ENCODE data around the gene IFRD2.

Gene IFRD2

GRCh38 chr3:50300681-50301254 is 8.5 kb upstream of the IFRD2 start:
- TF ChIP-seq GATA1 (IDR thresholded peaks at IDR 0.05; ENCODE audit: low read depth, low read length), result no peak
- no peak for DNase-seq

GRCh38 chr3:50299929-50300680 is 7.9 kb upstream of the IFRD2 start:
- peak; percentile 57 to 72 for DNase-seq
- no peak for TF ChIP-seq GATA1 (IDR thresholded peaks at IDR 0.05; ENCODE audit: low read depth, low read length)

DNA sequence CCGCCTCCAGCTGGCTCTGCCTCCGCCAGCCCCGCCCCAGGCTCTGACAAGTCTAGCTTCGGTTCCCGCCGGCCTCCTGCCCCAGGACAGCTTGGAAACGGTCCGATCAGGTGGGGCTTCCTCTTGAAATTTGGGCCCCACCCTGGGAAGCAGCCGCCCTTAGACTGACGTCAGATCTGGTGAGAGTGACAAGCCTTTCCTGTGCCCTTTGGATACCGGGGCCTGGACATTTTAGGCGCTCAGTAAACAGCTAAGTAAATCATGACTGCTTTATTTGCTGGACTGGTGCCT is 7.4 kb upstream of the IFRD2 start:
- TF ChIP-seq POLR2A (IDR thresholded peaks at IDR 0.05; ENCODE audit: low read length) (no peak), GATA1 (IDR thresholded peaks at IDR 0.05; ENCODE audit: low read depth, low read length) (no peak)
- DNase-seq, result no peak

DNA sequence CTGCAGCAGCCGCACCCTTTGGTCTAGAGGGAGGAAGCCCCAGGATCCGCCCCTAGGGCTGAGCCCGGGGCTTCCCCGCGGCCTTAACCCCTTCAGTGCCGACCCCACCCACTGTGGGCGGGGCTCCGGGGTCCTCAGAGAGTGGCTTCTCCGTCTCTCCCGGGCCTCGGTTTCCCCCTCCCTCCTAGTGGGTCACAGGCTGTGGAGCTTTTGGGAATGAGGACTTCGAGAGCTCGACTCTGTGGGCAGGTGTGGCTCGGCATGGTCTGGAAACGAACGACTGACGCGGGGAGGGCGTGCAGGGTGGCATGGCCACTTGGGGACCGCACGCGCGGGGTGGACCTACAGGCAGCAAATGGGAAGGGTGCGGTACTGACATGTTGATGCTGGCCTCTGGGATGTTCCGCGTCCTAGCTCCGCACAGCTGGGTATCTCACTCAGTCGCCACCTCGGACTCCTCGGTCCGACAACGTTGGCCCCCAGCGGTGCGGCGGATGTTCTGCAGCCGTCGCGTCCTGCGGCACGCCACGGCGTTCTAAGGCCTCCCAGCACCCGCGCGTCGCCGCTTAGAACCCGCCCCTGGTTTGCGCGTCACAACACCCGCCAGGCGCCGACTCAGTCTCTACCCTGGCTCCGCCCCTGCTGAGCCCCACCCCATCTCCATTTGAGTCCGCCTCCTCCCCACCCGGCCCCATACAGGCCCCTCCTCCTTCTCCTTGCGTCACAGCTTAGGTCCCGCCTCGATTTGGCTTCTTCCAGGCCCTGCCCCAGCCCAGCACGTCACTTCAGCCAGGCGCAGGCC is 6.8 kb upstream of the IFRD2 start, which contains the start of the genes HYAL3 and NAA80:
Gene HYAL3, minus strand, starts transcription at position 570 of the 802 bp plus-strand sequence. CDS start 3,803 bp downstream, outside the sequence.
Gene NAA80, minus strand, starts transcription at position 570 of the 802 bp plus-strand sequence. CDS start 1,942 bp downstream, outside the sequence.
- TF ChIP-seq GATA1 (IDR thresholded peaks at IDR 0.05; ENCODE audit: low read depth, low read length) (no peak), POLR2A (IDR thresholded peaks at IDR 0.05; ENCODE audit: low read length) (peak; percentile 95)

DNA sequence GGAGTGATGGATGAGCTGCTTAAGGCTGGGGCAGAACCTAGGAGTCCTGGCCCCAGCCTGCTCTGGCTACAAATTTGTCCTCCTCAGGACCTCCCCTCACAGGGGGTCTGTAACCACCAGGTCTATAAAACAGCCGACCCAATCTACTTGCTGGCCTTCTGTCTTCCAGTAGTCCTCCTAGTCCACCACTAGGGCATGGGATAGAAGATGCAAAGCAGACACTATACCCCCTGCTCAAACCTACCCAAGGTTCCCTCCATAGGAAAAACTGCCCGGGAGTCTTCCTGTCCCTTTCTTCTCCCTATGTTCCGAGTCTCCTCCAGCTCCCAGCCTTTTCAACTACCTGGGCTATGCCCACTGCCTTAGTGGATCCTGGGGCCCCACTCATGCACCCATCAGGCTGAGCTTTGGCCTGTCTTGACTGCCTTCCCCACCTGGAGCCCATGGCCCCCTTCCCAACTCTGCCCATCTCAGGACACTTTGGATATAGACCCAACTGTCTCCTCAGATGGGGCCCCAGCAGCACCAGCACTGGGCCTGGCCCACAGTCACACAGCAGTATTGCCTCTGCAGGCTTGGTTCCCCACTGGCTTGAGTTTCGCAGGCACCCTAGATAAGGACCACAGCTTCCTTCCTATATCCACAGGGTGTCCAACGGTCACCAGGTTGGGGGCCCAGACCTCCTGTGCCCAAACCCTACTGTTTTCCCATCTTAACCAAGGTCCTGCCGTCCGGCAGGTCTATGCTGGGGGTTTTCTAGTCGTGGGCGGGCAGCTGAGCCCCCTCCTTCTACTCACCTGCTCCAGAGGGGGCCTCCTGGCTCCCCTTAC is 5.9 kb upstream of the IFRD2 start:
- TF ChIP-seq POLR2A (IDR thresholded peaks at IDR 0.05; ENCODE audit: low read length) (no peak), GATA1 (IDR thresholded peaks at IDR 0.05; ENCODE audit: low read depth, low read length) (no peak)
- DNase-seq, result peak; percentile 52 to 62

More for the DNA sequence above, 6.8 kb upstream of the IFRD2 start, which contains the start of the genes HYAL3 and NAA80:
- peak; percentile 100 for DNase-seq

GRCh38 chr3:50297384-50297775 is 5.2 kb upstream of the IFRD2 start:
- TF ChIP-seq POLR2A (IDR thresholded peaks at IDR 0.05; ENCODE audit: low read length), result no peak
- TF ChIP-seq GATA1 (IDR thresholded peaks at IDR 0.05; ENCODE audit: low read depth, low read length), result no peak
- peak; percentile 71 to 75 for DNase-seq

GRCh38 chr3:50296721-50297383 is 4.6 kb upstream of the IFRD2 start:
- TF ChIP-seq GATA1 (IDR thresholded peaks at IDR 0.05; ENCODE audit: low read depth, low read length) (no peak), POLR2A (IDR thresholded peaks at IDR 0.05; ENCODE audit: low read length) (no peak)
- no peak for DNase-seq

DNA sequence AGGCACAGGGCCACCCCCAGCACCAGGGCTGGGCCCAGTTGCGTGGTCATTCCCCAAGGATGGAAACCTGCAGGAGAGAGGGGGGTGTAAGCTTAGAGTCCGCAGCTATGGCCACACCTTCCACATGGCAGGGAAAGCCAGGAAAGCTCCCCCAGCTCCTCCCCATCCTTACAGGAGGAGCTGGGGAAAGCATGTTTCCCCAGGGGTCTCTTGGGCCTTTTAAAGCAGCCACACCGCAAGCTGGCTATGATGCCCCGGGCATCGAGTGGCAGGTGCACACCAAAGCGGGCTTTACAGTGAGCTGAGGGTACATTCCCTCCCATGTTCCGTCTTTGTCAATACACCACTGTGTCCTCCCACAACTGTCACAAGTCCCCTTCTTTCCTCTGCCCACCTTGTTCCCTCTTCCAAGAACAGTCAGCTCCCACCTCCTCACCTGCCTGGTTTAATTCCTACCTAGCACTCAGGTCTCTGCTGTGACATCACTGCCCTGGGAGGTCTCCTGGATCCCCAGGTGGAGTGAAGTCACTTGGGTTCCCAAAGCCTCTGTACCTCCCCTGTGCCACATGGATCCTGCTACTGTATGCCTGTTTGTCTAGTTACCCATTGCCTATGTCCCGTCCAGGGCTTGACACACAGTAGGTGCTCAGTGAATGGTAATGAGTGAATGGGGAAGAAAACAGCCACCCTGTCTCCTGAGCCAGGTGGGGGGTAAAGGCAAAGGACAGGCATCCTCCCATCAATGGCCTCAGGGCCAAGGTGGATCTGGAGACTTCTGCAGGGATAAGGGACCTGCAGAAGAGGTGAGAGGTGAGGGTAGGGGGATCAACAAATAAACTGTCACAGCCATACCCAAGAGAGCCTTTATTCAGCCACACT is 3.6 kb upstream of the IFRD2 start:
- TF ChIP-seq GATA1 (IDR thresholded peaks at IDR 0.05; ENCODE audit: low read depth, low read length) (no peak), POLR2A (IDR thresholded peaks at IDR 0.05; ENCODE audit: low read length) (peak; percentile 23)
- no peak for DNase-seq

DNA sequence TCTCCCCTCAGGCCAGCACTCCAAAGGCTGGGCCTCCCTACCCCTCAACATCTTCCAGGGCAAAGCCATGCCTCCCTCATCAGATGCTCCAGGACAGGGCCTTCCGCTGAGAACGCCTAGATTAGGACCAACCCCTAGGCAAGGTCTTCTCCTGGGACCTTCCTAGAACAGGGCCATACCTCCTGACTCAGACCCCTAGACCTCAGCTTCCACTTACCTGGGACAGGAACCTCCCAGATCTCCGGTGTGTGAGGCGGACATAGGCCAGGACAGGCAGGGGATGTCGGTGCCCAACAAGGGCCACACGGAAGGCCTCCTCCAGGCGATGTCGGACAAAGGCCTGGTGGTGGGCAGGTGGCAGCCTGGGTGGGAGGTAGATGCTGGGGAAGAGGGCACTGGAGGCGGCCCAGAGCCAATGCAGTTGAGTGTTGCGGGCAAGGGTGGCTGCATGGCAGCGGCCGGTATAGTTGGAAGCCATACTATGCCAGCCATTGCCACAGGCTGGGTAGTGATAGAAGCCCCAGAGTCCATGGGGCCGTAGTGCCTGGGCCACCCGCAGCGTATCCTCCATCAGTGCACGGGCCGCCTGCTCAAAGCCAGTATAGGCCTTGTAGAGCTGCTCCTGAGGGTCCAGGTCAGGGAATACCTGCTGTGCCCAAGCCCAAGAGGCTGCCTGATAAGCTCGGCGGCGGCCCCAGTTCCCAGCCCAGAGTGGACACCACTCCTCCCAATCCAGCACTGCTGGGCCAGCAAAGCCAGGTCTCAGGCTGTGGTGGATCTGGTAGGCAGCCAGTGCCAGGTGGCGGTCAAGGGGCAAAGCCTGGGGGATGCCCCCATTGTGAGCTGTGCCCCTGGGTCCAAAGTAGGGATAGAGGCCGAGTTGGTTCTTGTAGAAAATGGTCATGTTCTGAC is 2.5 kb upstream of the IFRD2 start:
- TF ChIP-seq GATA1 (IDR thresholded peaks at IDR 0.05; ENCODE audit: low read depth, low read length) (no peak), POLR2A (IDR thresholded peaks at IDR 0.05; ENCODE audit: low read length) (peak; percentile 23)

GRCh38 chr3:50294089-50294488 is 1.9 kb upstream of the IFRD2 start:
- DNase-seq, result no peak

More for the DNA sequence above, 2.5 kb upstream of the IFRD2 start:
- DNase-seq, result no peak

GRCh38 chr3:50293079-50293801 is 1.0 kb upstream of the IFRD2 start:
- DNase-seq, result no peak
- TF ChIP-seq POLR2A (IDR thresholded peaks at IDR 0.05; ENCODE audit: low read length), result no peak
- no peak for TF ChIP-seq GATA1 (IDR thresholded peaks at IDR 0.05; ENCODE audit: low read depth, low read length)

More at GRCh38 chr3:50294089-50294488, 1.9 kb upstream of the IFRD2 start:
- TF ChIP-seq POLR2A (IDR thresholded peaks at IDR 0.05; ENCODE audit: low read length) (peak; percentile 2), GATA1 (IDR thresholded peaks at IDR 0.05; ENCODE audit: low read depth, low read length) (no peak)
